Measurements from ENCODE around the gene ACVR1. TPM values are rescaled to one million over a fixed set of nuclear protein-coding genes. Genes with fewer than 3 reads are reported as not detected.

Gene ACVR1
- total RNA-seq, 1 donor from 2014 or later = 22.4 TPM

DNA sequence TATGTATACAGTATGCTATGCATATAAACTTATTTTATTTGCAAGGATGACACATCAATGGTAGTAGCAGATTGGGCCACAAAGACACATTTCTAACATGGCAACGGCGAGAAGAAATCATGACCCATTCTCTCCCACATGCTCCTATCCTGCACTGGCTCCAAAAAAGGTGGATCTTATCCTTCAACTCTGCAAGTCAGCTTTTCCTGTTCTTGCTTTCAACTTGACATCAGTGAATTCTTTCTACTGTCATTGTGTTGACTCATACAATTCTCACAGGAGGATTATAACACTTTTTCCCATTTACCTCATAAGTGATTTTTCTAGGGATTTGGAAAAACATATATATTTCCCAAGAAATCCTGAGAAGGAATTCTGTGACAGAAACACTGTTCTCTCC lies 53.1 kb downstream of the ACVR1 start:
- no peak for DNase-seq (ENCODE audit: low read depth)
- Histone ChIP-seq H3K27me3 (ENCODE audit: control insufficient read depth, insufficient read depth, low read length) (no peaks in the 10 kb centered on the region), H3K36me3 (ENCODE audit: control insufficient read depth, insufficient read depth, low read length) (no peaks in the 10 kb centered on the region), H3K4me3 (ENCODE audit: low read depth, low read length) (no peak overlapping the region)
- TF ChIP-seq, protein P1, sequence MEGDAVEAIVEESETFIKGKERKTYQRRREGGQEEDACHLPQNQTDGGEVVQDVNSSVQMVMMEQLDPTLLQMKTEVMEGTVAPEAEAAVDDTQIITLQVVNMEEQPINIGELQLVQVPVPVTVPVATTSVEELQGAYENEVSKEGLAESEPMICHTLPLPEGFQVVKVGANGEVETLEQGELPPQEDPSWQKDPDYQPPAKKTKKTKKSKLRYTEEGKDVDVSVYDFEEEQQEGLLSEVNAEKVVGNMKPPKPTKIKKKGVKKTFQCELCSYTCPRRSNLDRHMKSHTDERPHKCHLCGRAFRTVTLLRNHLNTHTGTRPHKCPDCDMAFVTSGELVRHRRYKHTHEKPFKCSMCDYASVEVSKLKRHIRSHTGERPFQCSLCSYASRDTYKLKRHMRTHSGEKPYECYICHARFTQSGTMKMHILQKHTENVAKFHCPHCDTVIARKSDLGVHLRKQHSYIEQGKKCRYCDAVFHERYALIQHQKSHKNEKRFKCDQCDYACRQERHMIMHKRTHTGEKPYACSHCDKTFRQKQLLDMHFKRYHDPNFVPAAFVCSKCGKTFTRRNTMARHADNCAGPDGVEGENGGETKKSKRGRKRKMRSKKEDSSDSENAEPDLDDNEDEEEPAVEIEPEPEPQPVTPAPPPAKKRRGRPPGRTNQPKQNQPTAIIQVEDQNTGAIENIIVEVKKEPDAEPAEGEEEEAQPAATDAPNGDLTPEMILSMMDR (IDR thresholded peaks at IDR 0.05; ENCODE audit: insufficient read depth, low read length, poor library complexity, severe bottlenecking) = no peak

DNA sequence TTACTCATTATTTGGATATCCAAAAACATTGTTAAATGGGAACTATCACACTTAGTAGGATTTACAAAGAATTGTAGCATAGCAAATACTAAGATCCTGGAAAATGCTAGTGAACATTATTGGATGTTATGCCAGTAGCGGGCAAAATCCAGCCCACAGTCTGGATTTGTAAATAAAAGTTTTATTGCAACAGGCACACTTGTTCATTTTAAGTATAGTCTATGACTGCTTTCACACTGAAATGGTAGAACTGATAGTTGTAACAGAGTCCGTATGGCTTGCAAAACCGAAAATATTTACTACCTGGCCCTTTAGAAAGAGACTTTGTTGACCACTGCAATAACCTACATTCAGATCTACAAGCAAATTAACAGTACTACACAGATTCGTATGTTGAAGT lies 53.6 kb downstream of the ACVR1 start:
- H3K27me3 ChIP-seq (ENCODE audit: control insufficient read depth, insufficient read depth, low read length) = no peaks in the 10 kb centered on the region
- DNase-seq (ENCODE audit: low read depth) = no peak
- H3K36me3 ChIP-seq (ENCODE audit: control insufficient read depth, insufficient read depth, low read length) = no peaks in the 10 kb centered on the region
- no peak overlapping the region for H3K4me3 ChIP-seq (ENCODE audit: low read depth, low read length)
- TF ChIP-seq, protein P1 (IDR thresholded peaks at IDR 0.05; ENCODE audit: insufficient read depth, low read length, poor library complexity, severe bottlenecking) = no peak

DNA sequence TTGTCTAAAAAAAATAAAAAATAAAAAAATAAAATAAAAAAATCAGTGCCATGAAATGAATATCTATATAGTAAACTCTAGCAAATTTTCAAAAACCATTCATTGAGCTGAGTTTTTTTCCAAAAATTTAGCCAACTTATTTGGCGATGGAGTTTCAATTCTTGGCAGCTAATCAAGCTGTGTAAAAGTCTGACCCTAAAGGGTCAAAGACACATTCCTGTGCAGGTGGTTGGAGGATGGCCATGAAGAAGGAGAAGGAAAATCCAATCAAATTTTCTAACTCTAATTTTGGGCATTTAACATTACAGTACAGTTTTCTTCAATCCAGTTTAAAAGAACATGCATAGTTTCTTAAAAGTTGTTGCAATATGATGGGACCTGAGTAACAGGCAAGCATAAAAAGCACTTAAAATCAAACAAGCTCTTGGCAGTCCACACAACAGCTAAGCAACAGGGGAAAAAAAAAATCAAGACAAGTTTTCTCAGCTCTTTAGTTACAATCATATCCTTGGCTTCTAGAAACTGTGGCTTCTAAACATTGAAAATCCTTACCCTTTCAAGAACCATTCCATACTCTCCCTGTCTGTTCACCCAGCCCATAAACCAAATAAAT lies 54.5 kb downstream of the ACVR1 start:
- no peaks in the 10 kb centered on the region for H3K27me3 ChIP-seq (ENCODE audit: control insufficient read depth, insufficient read depth, low read length)
- DNase-seq (ENCODE audit: low read depth) = no peak

DNA sequence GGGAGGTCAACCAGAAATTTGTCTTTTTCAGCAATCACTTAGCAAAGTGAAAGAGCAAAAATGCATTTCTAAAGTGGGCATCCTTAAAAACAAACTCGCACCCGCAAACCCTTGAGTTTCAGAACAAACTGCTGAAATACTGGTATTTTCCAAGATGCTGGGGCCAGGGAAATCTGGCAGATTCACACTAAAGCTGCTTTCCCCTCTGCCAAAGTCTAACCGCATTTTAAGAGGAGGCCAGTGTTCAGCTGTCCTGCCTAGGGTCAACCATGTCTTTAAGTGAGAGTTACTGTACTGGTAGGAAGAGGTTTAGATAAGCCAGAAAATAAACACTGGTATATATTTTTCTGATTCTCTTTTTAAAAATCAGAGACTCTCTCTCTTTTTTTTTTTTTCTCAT lies 55.9 kb downstream of the ACVR1 start:
- Histone ChIP-seq H3K4me3 (ENCODE audit: low read depth, low read length) (no peak overlapping the region), H3K27me3 (ENCODE audit: control insufficient read depth, insufficient read depth, low read length) (no peaks in the 10 kb centered on the region), H3K36me3 (ENCODE audit: control insufficient read depth, insufficient read depth, low read length) (no peaks in the 10 kb centered on the region)
- TF ChIP-seq, protein P1 (IDR thresholded peaks at IDR 0.05; ENCODE audit: insufficient read depth, low read length, poor library complexity, severe bottlenecking) = no peak
- no peak for DNase-seq (ENCODE audit: low read depth)

More for the DNA sequence above, 54.5 kb downstream of the ACVR1 start:
- Histone ChIP-seq H3K36me3 (ENCODE audit: control insufficient read depth, insufficient read depth, low read length) (no peaks in the 10 kb centered on the region), H3K4me3 (ENCODE audit: low read depth, low read length) (no peak overlapping the region)
- TF ChIP-seq, protein P1 (IDR thresholded peaks at IDR 0.05; ENCODE audit: insufficient read depth, low read length, poor library complexity, severe bottlenecking) = no peak

DNA sequence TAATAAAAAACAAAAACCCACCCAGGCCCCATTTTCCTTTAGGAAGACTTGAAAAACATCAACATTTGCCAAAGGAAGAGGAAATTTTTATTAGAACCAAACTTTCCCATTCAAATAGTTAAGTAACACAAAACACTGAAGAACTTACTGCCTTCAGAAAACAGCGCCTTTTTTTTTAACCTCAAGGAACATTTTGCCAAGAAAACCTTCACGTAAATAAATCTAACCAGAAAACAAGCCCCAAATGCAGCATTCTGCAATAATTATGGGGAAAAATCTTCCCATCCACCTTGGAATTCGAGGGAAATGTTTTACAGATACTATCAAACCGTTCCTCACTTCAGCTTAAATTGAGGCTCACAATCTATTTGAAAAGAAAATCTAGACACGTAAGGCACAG lies 56.4 kb downstream of the ACVR1 start:
- no peak for DNase-seq (ENCODE audit: low read depth)
- TF ChIP-seq, protein P1 (IDR thresholded peaks at IDR 0.05; ENCODE audit: insufficient read depth, low read length, poor library complexity, severe bottlenecking) = no peak
- Histone ChIP-seq H3K4me3 (ENCODE audit: low read depth, low read length) (no peak overlapping the region), H3K27me3 (ENCODE audit: control insufficient read depth, insufficient read depth, low read length) (no peaks in the 10 kb centered on the region), H3K36me3 (ENCODE audit: control insufficient read depth, insufficient read depth, low read length) (no peaks in the 10 kb centered on the region)

DNA sequence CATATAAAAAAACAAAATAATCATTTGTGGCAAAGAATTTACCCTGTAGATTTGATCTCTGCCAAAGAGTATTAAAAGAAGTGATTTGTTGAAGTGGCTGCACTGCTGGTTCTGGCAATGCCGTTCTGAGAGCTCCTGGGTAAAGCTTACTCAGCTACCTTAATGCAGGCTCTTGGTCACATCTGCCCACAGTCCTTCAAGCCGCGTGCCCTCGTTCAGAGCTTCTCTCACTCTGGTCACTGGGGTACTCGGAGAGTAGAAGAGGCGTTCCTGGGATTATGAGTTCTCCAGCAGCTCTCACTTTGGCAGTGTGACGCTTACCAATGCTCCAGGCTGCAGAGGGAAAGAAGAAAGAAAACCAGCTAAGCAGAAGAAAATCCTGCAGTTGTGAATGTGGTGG lies 57.9 kb downstream of the ACVR1 start:
- TF ChIP-seq, protein P1 (IDR thresholded peaks at IDR 0.05; ENCODE audit: insufficient read depth, low read length, poor library complexity, severe bottlenecking) = no peak
- Histone ChIP-seq H3K36me3 (ENCODE audit: control insufficient read depth, insufficient read depth, low read length) (no peaks in the 10 kb centered on the region), H3K4me3 (ENCODE audit: low read depth, low read length) (no peak overlapping the region), H3K27me3 (ENCODE audit: control insufficient read depth, insufficient read depth, low read length) (no peaks in the 10 kb centered on the region)
- DNase-seq (ENCODE audit: low read depth) = no peak

Measured in kidney epithelial cell (primary cell).